MG63 (cell line): ENCODE results near the gene CDH23. TPM values are rescaled to one million over a fixed set of nuclear protein-coding genes. Genes with fewer than 3 reads are reported as not detected.
"Not testable (repeated sequence)": the region's sequence is repeated elsewhere in the genome, so short reads cannot be mapped to it uniquely, and the experiment has no call there.

Experiments used
- DNase-seq: peaks from one replicate; pipeline ENCODE4 v3.0.0-alpha.2; 2020
- H3K27me3 ChIP-seq: fragments of 250-450 bp; sonication (Bioruptor Pico); 2 replicates; pipeline ENCODE4 v1.5.1; 2020; ENCODE audit warnings: mild to moderate bottlenecking, moderate library complexity
- H3K36me3 ChIP-seq: fragments of 250-450 bp; sonication (Bioruptor Pico); 2 replicates; pipeline ENCODE4 v1.5.1; 2020; ENCODE audit warnings: mild to moderate bottlenecking, moderate library complexity
- H3K4me3 ChIP-seq: fragments of 250-450 bp; sonication (Bioruptor Pico); 2 replicates; pipeline ENCODE4 v1.5.1; 2020; ENCODE audit warnings: mild to moderate bottlenecking, moderate library complexity
- H3K9me3 ChIP-seq: fragments of 250-450 bp; sonication (Bioruptor Pico); 2 replicates; pipeline ENCODE4 v1.5.1; 2020; ENCODE audit warnings: mild to moderate bottlenecking, moderate library complexity
- total RNA-seq: library from RNA; depleted of rRNA; stranded (reverse); fragments of >200 nt; shearing (Covaris generic); gene quantifications from 2 replicates; pipeline ENCODE4 v1.2.3, GENCODE V29; 2014; ENCODE audit warnings: low replicate concordance

The CDH23 gene
- total RNA-seq, 1 experiment from 2014 or later = 0.07 TPM

- H3K4me3 ChIP-seq = no peak overlapping the region
- H3K9me3 ChIP-seq = no peaks in the 10 kb centered on the region
- no peaks in the 10 kb centered on the region; the same call in 1 of the 2 replicates for H3K27me3 ChIP-seq
- no peaks in the 10 kb centered on the region for H3K36me3 ChIP-seq
- DNase-seq = no peak
Measured at GRCh38 chr10:71587941-71588573, 191.3 kb downstream of the CDH23 start.

- no peak overlapping the region for H3K4me3 ChIP-seq
- no peaks in the 10 kb centered on the region for H3K36me3 ChIP-seq
- no peak for DNase-seq
- no peaks in the 10 kb centered on the region; the same call in 1 of the 2 replicates for H3K27me3 ChIP-seq
- no peaks in the 10 kb centered on the region for H3K9me3 ChIP-seq
Measured at GRCh38 chr10:71588685-71589084, 192.0 kb downstream of the CDH23 start.

GRCh38 chr10:71589617-71590551, 193.2 kb downstream of the CDH23 start:
- Histone ChIP-seq H3K4me3 (no peak overlapping the region), H3K27me3 (no peaks in the 10 kb centered on the region; the same call in 1 of the 2 replicates), H3K36me3 (no peaks in the 10 kb centered on the region), H3K9me3 (no peaks in the 10 kb centered on the region)
- no peak for DNase-seq

- no peaks in the 10 kb centered on the region for H3K36me3 ChIP-seq
- no peaks in the 10 kb centered on the region; the same call in 1 of the 2 replicates for H3K27me3 ChIP-seq
- DNase-seq = no peak
- H3K9me3 ChIP-seq = no peaks in the 10 kb centered on the region
- no peak overlapping the region for H3K4me3 ChIP-seq
Measured at GRCh38 chr10:71590781-71591350, 194.1 kb downstream of the CDH23 start.

GRCh38 chr10:71594934-71595571, 198.3 kb downstream of the CDH23 start:
- no peaks in the 10 kb centered on the region for H3K36me3 ChIP-seq
- H3K9me3 ChIP-seq = no peaks in the 10 kb centered on the region
- no peak for DNase-seq
- H3K4me3 ChIP-seq = no peak overlapping the region
- no peaks in the 10 kb centered on the region for H3K27me3 ChIP-seq

- no peak for DNase-seq
- Histone ChIP-seq H3K9me3 (no peaks in the 10 kb centered on the region), H3K36me3 (no peaks in the 10 kb centered on the region), H3K27me3 (no peaks in the 10 kb centered on the region), H3K4me3 (no peak overlapping the region)
Measured at GRCh38 chr10:71595649-71596048, 198.9 kb downstream of the CDH23 start.

- DNase-seq = no peak
- Histone ChIP-seq H3K36me3 (no peaks in the 10 kb centered on the region), H3K9me3 (no peaks in the 10 kb centered on the region), H3K4me3 (no peak overlapping the region), H3K27me3 (no peaks in the 10 kb centered on the region)
Measured at GRCh38 chr10:71596127-71596526, 199.4 kb downstream of the CDH23 start.

- no peaks in the 10 kb centered on the region for H3K27me3 ChIP-seq
- DNase-seq = no peak
- no peaks in the 10 kb centered on the region for H3K9me3 ChIP-seq
- H3K36me3 ChIP-seq = no peaks in the 10 kb centered on the region
- H3K4me3 ChIP-seq = no peak overlapping the region
Measured at GRCh38 chr10:71596759-71597158, 200.0 kb downstream of the CDH23 start.

GRCh38 chr10:71597821-71598498, 201.2 kb downstream of the CDH23 start:
- H3K4me3 ChIP-seq = no peak overlapping the region
- DNase-seq = peak; percentile 69
- no peaks in the 10 kb centered on the region for H3K36me3 ChIP-seq
- no peaks in the 10 kb centered on the region for H3K9me3 ChIP-seq
- no peaks in the 10 kb centered on the region for H3K27me3 ChIP-seq

GRCh38 chr10:71598621-71599055, 201.9 kb downstream of the CDH23 start:
- no peaks in the 10 kb centered on the region for H3K27me3 ChIP-seq
- DNase-seq = no peak
- no peaks in the 10 kb centered on the region for H3K9me3 ChIP-seq
- H3K4me3 ChIP-seq = no peak overlapping the region
- no peaks in the 10 kb centered on the region for H3K36me3 ChIP-seq

GRCh38 chr10:71599518-71599917, 202.8 kb downstream of the CDH23 start:
- DNase-seq = no peak
- no peaks in the 10 kb centered on the region for H3K27me3 ChIP-seq
- no peaks in the 10 kb centered on the region for H3K36me3 ChIP-seq
- no peaks in the 10 kb centered on the region for H3K9me3 ChIP-seq
- no peak overlapping the region for H3K4me3 ChIP-seq

- not testable (repeated sequence) for H3K9me3 ChIP-seq, H3K27me3 ChIP-seq, H3K36me3 ChIP-seq, DNase-seq, H3K4me3 ChIP-seq
Measured at GRCh38 chr10:71600242-71600641, 203.5 kb downstream of the CDH23 start.

GRCh38 chr10:71600849-71601248, 204.1 kb downstream of the CDH23 start:
- no peak overlapping the region for H3K4me3 ChIP-seq
- H3K36me3 ChIP-seq = no peaks in the 10 kb centered on the region
- DNase-seq = peak; percentile 56
- no peaks in the 10 kb centered on the region for H3K9me3 ChIP-seq
- H3K27me3 ChIP-seq = no peaks in the 10 kb centered on the region

- no peaks in the 10 kb centered on the region for H3K9me3 ChIP-seq
- H3K4me3 ChIP-seq = no peak overlapping the region
- no peaks in the 10 kb centered on the region for H3K36me3 ChIP-seq
- DNase-seq = no peak
- no peaks in the 10 kb centered on the region for H3K27me3 ChIP-seq
Measured at GRCh38 chr10:71601273-71601672, 204.6 kb downstream of the CDH23 start.

GRCh38 chr10:71603150-71603549, 206.4 kb downstream of the CDH23 start:
- Histone ChIP-seq H3K36me3 (no peaks in the 10 kb centered on the region), H3K27me3 (no peaks in the 10 kb centered on the region), H3K4me3 (no peak overlapping the region), H3K9me3 (no peaks in the 10 kb centered on the region)
- no peak for DNase-seq

GRCh38 chr10:71603754-71604153, 207.0 kb downstream of the CDH23 start:
- DNase-seq = no peak
- no peak overlapping the region for H3K4me3 ChIP-seq
- H3K36me3 ChIP-seq = no peaks in the 10 kb centered on the region
- H3K9me3 ChIP-seq = no peaks in the 10 kb centered on the region
- no peaks in the 10 kb centered on the region for H3K27me3 ChIP-seq
